IMR-90 (cell line): ENCODE results near the gene FOXN3. TPM values are rescaled to one million over a fixed set of nuclear protein-coding genes. Genes with fewer than 3 reads are reported as not detected.

Experiments
- ATAC-seq: fragments of 200-7000 bp; cut with Tn5 transposase; 2 replicates; pipeline ENCODE4 v1.9.1; 2020; ENCODE audit warnings: low read depth, mild to moderate bottlenecking, moderate library complexity
- BruUV-seq: library from RNA; stranded (reverse); fragments of 400-500 nt; replicated peaks from 2 replicates; lab custom pipeline; 2021; lab: Mats Ljungman, UMichigan
- CTCF ChIA-PET: fragments of 300-600 bp; formaldehyde crosslinking; extraction: SDS; loops from one replicate; lab custom pipeline; 2021; ENCODE audit warnings: antibody characterized with exemption; lab: Yijun Ruan, JAX
- POLR2A ChIA-PET: fragments of 300-600 bp; sonication (Branson Sonifier 250); formaldehyde crosslinking; loops from one replicate; lab custom pipeline; 2022; ENCODE audit warnings: antibody characterized with exemption; ENCODE audit not compliant: unreplicated experiment; lab: Charles Lee
- DNase-seq: peaks from one replicate; pipeline ENCODE4 v3.0.0; 2013
- H2AFZ ChIP-seq: replicated peaks from 2 replicates; pipeline ENCODE3; 2013; ENCODE audit warnings: low read length, mild to moderate bottlenecking; ENCODE audit not compliant: poor library complexity
- H2AK5ac ChIP-seq: 2 replicates; pipeline ENCODE4 v1.6.1; 2013; ENCODE audit warnings: low read depth, low read length, inconsistent platforms
- H2AK9ac ChIP-seq: replicated peaks from 2 replicates; pipeline ENCODE3; 2013; ENCODE audit warnings: mild to moderate bottlenecking, low read depth, low read length, moderate library complexity; ENCODE audit not compliant: poor library complexity
- H2BK120ac ChIP-seq: 2 replicates; pipeline ENCODE4 v1.6.1; 2013; ENCODE audit warnings: low read depth, low read length, inconsistent platforms
- H2BK15ac ChIP-seq: 3 replicates; pipeline ENCODE4 v1.6.1; 2013; ENCODE audit warnings: low read depth, low read length, inconsistent platforms
- H2BK20ac ChIP-seq: 2 replicates; pipeline ENCODE4 v1.6.1; 2013; ENCODE audit warnings: low read depth, mild to moderate bottlenecking, inconsistent platforms, low read length, moderate library complexity
- H2BK5ac ChIP-seq: 2 replicates; pipeline ENCODE4 v1.6.1; 2013; ENCODE audit warnings: mild to moderate bottlenecking, low read depth, low read length, inconsistent platforms; ENCODE audit not compliant: poor library complexity, severe bottlenecking
- H3K14ac ChIP-seq: replicated peaks from 2 replicates; pipeline ENCODE4 v1.6.1; 2013; ENCODE audit warnings: low read depth, low read length, inconsistent platforms
- H3K18ac ChIP-seq: 2 replicates; pipeline ENCODE4 v1.6.1; 2013; ENCODE audit warnings: low read depth, low read length, control low read depth
- H3K23ac ChIP-seq: 2 replicates; pipeline ENCODE4 v1.6.1; 2013; ENCODE audit warnings: low read depth, low read length, inconsistent platforms
- H3K27ac ChIP-seq: 2 replicates; pipeline ENCODE4 v1.5.1; 2013; ENCODE audit warnings: mild to moderate bottlenecking, control low read depth, low read length; ENCODE audit not compliant: insufficient read depth
- H3K27me3 ChIP-seq: 2 replicates; pipeline ENCODE4 v1.6.1; 2013; ENCODE audit warnings: low read length; ENCODE audit not compliant: control insufficient read depth, insufficient read depth
- H3K36me3 ChIP-seq: 2 replicates; pipeline ENCODE4 v1.6.1; 2013; ENCODE audit warnings: low read length, mixed read lengths; ENCODE audit not compliant: control insufficient read depth, insufficient read depth
- H3K4ac ChIP-seq: 2 replicates; pipeline ENCODE4 v1.6.1; 2013; ENCODE audit warnings: low read depth, low read length, inconsistent platforms
- H3K4me1 ChIP-seq: 2 replicates; pipeline ENCODE4 v1.6.1; 2013; ENCODE audit warnings: low read length, mixed read lengths; ENCODE audit not compliant: control insufficient read depth, insufficient read depth
- H3K4me2 ChIP-seq: 2 replicates; pipeline ENCODE4 v1.6.1; 2013; ENCODE audit warnings: low read depth, mild to moderate bottlenecking, control low read depth, low read length, moderate library complexity
- H3K4me3 ChIP-seq: 2 replicates; pipeline ENCODE4 v1.5.1; 2013; ENCODE audit warnings: low read depth, mild to moderate bottlenecking, control low read depth, low read length, moderate library complexity; ENCODE audit not compliant: insufficient read depth
- H3K56ac ChIP-seq: 2 replicates; pipeline ENCODE4 v1.6.1; 2013; ENCODE audit warnings: low read length, inconsistent platforms; ENCODE audit not compliant: insufficient read depth; ENCODE audit errors: extremely low read depth
- H3K79me1 ChIP-seq, 2 experiments: 2 replicates each; pipeline ENCODE4 v1.6.1; 2013; ENCODE audit warnings: low read length in 2 of 2, inconsistent platforms in 1 of 2, low read depth in 1 of 2
- H3K9ac ChIP-seq: 2 replicates; pipeline ENCODE4 v1.6.1; 2013; ENCODE audit warnings: low read depth, low read length, control low read depth
- H3K9me1 ChIP-seq: 2 replicates; pipeline ENCODE4 v1.6.1; 2013; ENCODE audit warnings: low read length, inconsistent platforms; ENCODE audit not compliant: insufficient read depth
- H3K9me3 ChIP-seq: 2 replicates; pipeline ENCODE4 v1.6.1; 2013; ENCODE audit warnings: low read length; ENCODE audit not compliant: control insufficient read depth, insufficient read depth
- H4K20me1 ChIP-seq: 2 replicates; pipeline ENCODE4 v1.6.1; 2013; ENCODE audit warnings: low read length, inconsistent platforms; ENCODE audit not compliant: insufficient read depth
- H4K5ac ChIP-seq: 2 replicates; pipeline ENCODE4 v1.6.1; 2013; ENCODE audit warnings: mild to moderate bottlenecking, low read depth, low read length, control low read depth
- H4K8ac ChIP-seq, 2 experiments: 2 replicates each; pipeline ENCODE4 v1.6.1; 2013; ENCODE audit warnings: low read depth in 2 of 2, low read length in 2 of 2, control low read depth in 1 of 2, inconsistent platforms in 1 of 2
- H4K91ac ChIP-seq: 2 replicates; pipeline ENCODE4 v1.6.1; 2013; ENCODE audit warnings: low read depth, low read length, inconsistent platforms; ENCODE audit not compliant: insufficient read depth
- BHLHE40 ChIP-seq: fragments of 150-350 bp; IDR thresholded peaks from 2 replicates; pipeline ENCODE4 v1.6.1; 2016; ENCODE audit warnings: mild to moderate bottlenecking, low read depth, low read length
- CEBPB ChIP-seq: IDR thresholded peaks from 2 replicates; pipeline ENCODE4 v1.6.1; 2012; ENCODE audit warnings: low read depth, low read length, improper control_type of control experiment
- CHD1 ChIP-seq: IDR thresholded peaks from 2 replicates; pipeline ENCODE4 v1.6.1; 2012; ENCODE audit warnings: low read depth, low read length, improper control_type of control experiment
- CTCF ChIP-seq: conservative IDR thresholded peaks from 2 replicates; pipeline ENCODE4 v1.5.1; 2012; ENCODE audit warnings: mild to moderate bottlenecking, low read depth, low read length, improper control_type of control experiment
- ELK1 ChIP-seq: fragments of 150-350 bp; IDR thresholded peaks from 2 replicates; pipeline ENCODE4 v1.6.1; 2016; ENCODE audit warnings: low read depth, mild to moderate bottlenecking, low read length, moderate library complexity, borderline replicate concordance
- FOS ChIP-seq: fragments of 150-350 bp; IDR thresholded peaks from 2 replicates; pipeline ENCODE4 v1.6.1; 2016; ENCODE audit warnings: low read depth, low read length
- MAFK ChIP-seq: IDR thresholded peaks from 2 replicates; pipeline ENCODE4 v1.6.1; 2012; ENCODE audit warnings: low read depth, low read length, improper control_type of control experiment
- MAZ ChIP-seq: IDR thresholded peaks from 2 replicates; pipeline ENCODE4 v1.6.1; 2012; ENCODE audit warnings: low read depth, mild to moderate bottlenecking, low read length, improper control_type of control experiment, moderate library complexity, borderline replicate concordance
- MXI1 ChIP-seq: IDR thresholded peaks from 2 replicates; pipeline ENCODE4 v1.6.1; 2012; ENCODE audit warnings: low read depth, mild to moderate bottlenecking, low read length, moderate library complexity, borderline replicate concordance
- NFE2L2 ChIP-seq: fragments of 150-350 bp; IDR thresholded peaks from 2 replicates; pipeline ENCODE4 v1.6.1; 2016; ENCODE audit warnings: low read depth, mild to moderate bottlenecking, low read length
- POLR2A ChIP-seq: IDR thresholded peaks from 2 replicates; pipeline ENCODE4 v1.6.1; 2012; ENCODE audit warnings: mild to moderate bottlenecking, low read depth, low read length
- RAD21 ChIP-seq: IDR thresholded peaks from 2 replicates; pipeline ENCODE4 v1.6.1; 2012; ENCODE audit warnings: low read length, improper control_type of control experiment
- RCOR1 ChIP-seq: IDR thresholded peaks from 2 replicates; pipeline ENCODE4 v1.6.1; 2012; ENCODE audit warnings: mild to moderate bottlenecking, low read length, improper control_type of control experiment; ENCODE audit not compliant: insufficient replicate concordance
- RFX5 ChIP-seq: IDR thresholded peaks from 2 replicates; pipeline ENCODE4 v1.8.0; 2012; ENCODE audit warnings: low read depth, mild to moderate bottlenecking, low read length, moderate library complexity
- SMC3 ChIP-seq: fragments of 150-350 bp; IDR thresholded peaks from 2 replicates; pipeline ENCODE4 v1.6.1; 2016; ENCODE audit warnings: low read depth, mild to moderate bottlenecking, antibody characterized with exemption, low read length, moderate library complexity
- USF2 ChIP-seq: fragments of 150-350 bp; IDR thresholded peaks from 2 replicates; pipeline ENCODE4 v1.6.1; 2017; ENCODE audit warnings: mild to moderate bottlenecking, antibody characterized with exemption, low read length, low read depth
- WGBS, 2 experiments: methylation state at CpG; one replicate each; pipeline versions ENCODE4 v1.1.5 to v1.1.7; 2013; ENCODE audit warnings: missing lambda C conversion rate in 2 of 2; ENCODE audit not compliant: insufficient read length in 1 of 2; ENCODE audit errors: extremely low coverage in 2 of 2; 5-methylcytosine and 5-hydroxymethylcytosine counted together
- dilution Hi-C: fragments of 300-500 bp; cut with HindIII; formaldehyde crosslinking; loops from one replicate; pipeline ENCODE4 v1.14.3; 2018; ENCODE audit warnings: low sequenced_read_pairs; ENCODE audit not compliant: unreplicated experiment
- in situ Hi-C: fragments of 300-500 bp; cut with MboI; formaldehyde crosslinking; loops from 3 replicates; pipeline ENCODE4 v1.14.3; 2019; ENCODE audit warnings: low sequenced_read_pairs, inconsistent platforms, mixed read lengths
- intact Hi-C: fragments of 100-400 bp; cut with micrococcal nuclease; formaldehyde crosslinking; loops from 2 replicates; pipeline ENCODE4 v1.10.0; 2022
- polyA plus RNA-seq, 3 experiments: library from polyadenylated mRNA; depleted of rRNA; stranded (reverse); fragments of >200 nt; gene quantifications; 2 replicates each; pipeline ENCODE4 v1.2.3, GENCODE V29; 2012; ENCODE audit warnings: low replicate concordance in 1 of 3
- total RNA-seq: library from RNA; depleted of rRNA; stranded (reverse); fragments of >200 nt; gene quantifications from 2 replicates; pipeline ENCODE4 v1.2.3, GENCODE V29; 2012

Gene FOXN3
- total and polyA plus RNA-seq, 2 of the 4 experiments (the other 2 are of a cell fraction), result 22.6 to 33.7 TPM

- Histone ChIP-seq H3K14ac (no peak overlapping the region), H2AK5ac (no peak overlapping the region), H3K18ac (no peak overlapping the region), H2AK9ac (no peak overlapping the region), H3K9me1 (peaks cover 17% of the 10 kb centered on the region; the same call in 1 of the 2 replicates), H2BK20ac (no peak overlapping the region), H3K4ac (no peak overlapping the region), H3K36me3 (peaks cover 15% of the 10 kb centered on the region), H3K9me3 (no peaks in the 10 kb centered on the region), H2BK5ac (no peak overlapping the region), H4K20me1 (peaks cover 13% of the 10 kb centered on the region), H2AFZ (no peak overlapping the region), H3K27ac (no peak overlapping the region), H2BK120ac (no peak overlapping the region), H3K79me1 (peaks cover 52 to 76% of the 10 kb centered on the region in 2 experiments), H4K5ac (no peak overlapping the region), H3K4me2 (no peak overlapping the region), H3K56ac (no peak overlapping the region), H3K4me1 (peaks cover 3% of the 10 kb centered on the region; the same call in 1 of the 2 replicates), H3K23ac (no peak overlapping the region), H3K4me3 (no peak overlapping the region), H3K9ac (no peak overlapping the region), H2BK15ac (no peak overlapping the region; the same call in 2 of the 3 replicates), H4K91ac (no peak overlapping the region), H4K8ac (no peak overlapping the region), H3K27me3 (no peaks in the 10 kb centered on the region)
- dilution Hi-C loops (no loop called here), intact Hi-C loops (no loop called here), in situ Hi-C loops (no loop called here)
- DNase-seq (no peak), ATAC-seq (no peak)
- BruUV-seq, result no TSS peak
- ChIA-PET CTCF (no interaction called here), POLR2A (no interaction called here)
- TF ChIP-seq SMC3 (no peak), MAFK (no peak), RCOR1 (no peak), USF2 (no peak), FOS (no peak), CTCF (no peak), MAZ (no peak), NFE2L2 (no peak), RAD21 (no peak), ELK1 (no peak), BHLHE40 (no peak), CEBPB (no peak), MXI1 (no peak), CHD1 (no peak), RFX5 (no peak), POLR2A (no peak)
- 97% methylated on average over 3 of the region's 6 CpGs; no CpG with 5 or more reads in 1 of the 2 experiments for WGBS, 2 experiments
Observed at GRCh38 chr14:89294872-89295271, 122.2 kb downstream of the FOXN3 start.
